ENCODE measurements around the gene GDF10. TPM values are rescaled to one million over a fixed set of nuclear protein-coding genes. Genes with fewer than 3 reads are reported as not detected.

Gene GDF10
- total and polyA plus RNA-seq, 2 donors (not counting 3 experiments of a cell fraction or from before 2014, with no cell fraction given), result not detected

DNA sequence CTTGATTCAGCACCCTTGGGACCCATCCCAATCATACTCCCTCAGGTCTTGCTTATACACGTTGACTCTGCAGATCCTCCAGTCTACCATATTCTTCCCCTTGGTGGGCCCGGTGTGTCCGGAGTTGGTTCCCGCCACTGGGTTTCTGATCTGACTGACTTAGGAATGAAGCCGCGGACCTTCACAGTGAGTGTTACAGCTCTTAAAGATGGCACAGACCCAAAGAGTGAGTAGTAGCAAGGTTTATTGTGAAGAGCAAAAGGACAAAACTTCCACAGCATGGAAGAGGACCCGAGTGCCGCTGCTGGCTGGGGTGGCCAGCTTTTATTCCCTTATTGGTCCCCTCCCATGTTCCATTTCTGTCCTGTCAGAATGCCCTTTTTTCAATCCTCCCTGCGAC lies 5.9 kb upstream of the GDF10 start:
- H3K4me1 ChIP-seq (ENCODE audit: control insufficient read depth, extremely low read depth, insufficient read depth, low read length), result no peaks in the 10 kb centered on the region
- DNase-seq (ENCODE audit: low read depth, low spot score) (no peak), FAIRE-seq (no peak)
- BruUV-seq (replicated peaks), result no TSS peak
- H3K27ac ChIP-seq (ENCODE audit: insufficient read depth, low read depth, low read length), result no peak overlapping the region
- POLR2A ChIA-PET, result no interaction called here
- intact Hi-C loops (cut with micrococcal nuclease) (no loop called here), dilution Hi-C loops (cut with MboI; ENCODE audit: extremely low pct_ligation_motif_present, low sequenced_read_pairs) (no loop called here)
- no peaks in the 10 kb centered on the region for H4K20me1 ChIP-seq (replicated peaks; ENCODE audit: control insufficient read depth, extremely low read depth, insufficient read depth, low read length)
- no peaks in the 10 kb centered on the region for H3K79me2 ChIP-seq (ENCODE audit: control insufficient read depth, insufficient read depth, low read length)
- no peak for TF ChIP-seq JUN (IDR thresholded peaks at IDR 0.05; ENCODE audit: borderline replicate concordance, insufficient read depth, insufficient read length, low read depth)
- TF ChIP-seq POLR2A (IDR thresholded peaks at IDR 0.05; ENCODE audit: low read depth, low read length), result no peak
- TF ChIP-seq EZH2 (IDR thresholded peaks at IDR 0.05; ENCODE audit: borderline replicate concordance, low read depth, low read length, severe bottlenecking), result no peak
- TF ChIP-seq GATA2 (IDR thresholded peaks at IDR 0.05; ENCODE audit: insufficient read depth, insufficient read length, low read depth, low read length), result no peak
- no peak for TF ChIP-seq FOS (IDR thresholded peaks at IDR 0.05; ENCODE audit: borderline replicate concordance, insufficient read depth, low read length)
- H3K4me2 ChIP-seq (ENCODE audit: insufficient read depth, low read length), result no peak overlapping the region
- H3K9me3 ChIP-seq (replicated peaks; ENCODE audit: control insufficient read depth, insufficient read depth, low read length), result no peaks in the 10 kb centered on the region
- no peaks in the 10 kb centered on the region for H3K9me1 ChIP-seq (replicated peaks; ENCODE audit: control insufficient read depth, extremely low read depth, insufficient read depth, low read length)
- peaks cover 12 to 22% of the 10 kb centered on the region in 2 experiments for H3K27me3 ChIP-seq (ENCODE audit: control insufficient read depth in 2 of 2, insufficient read depth in 2 of 2, low read length in 2 of 2)
- CTCF ChIA-PET, result no interaction called here
- H3K4me3 ChIP-seq (replicated peaks in 1 of 3; ENCODE audit: insufficient read depth in 1 of 3, low read depth in 1 of 3, low read length in 3 of 3), result no peak overlapping the region
- H2AFZ ChIP-seq (ENCODE audit: low read depth, low read length), result no peak overlapping the region
- H3K9ac ChIP-seq (replicated peaks; ENCODE audit: extremely low read depth, insufficient read depth, low read length), result no peak overlapping the region
- H3K36me3 ChIP-seq (ENCODE audit: control insufficient read depth in 2 of 2, extremely low read depth in 1 of 2, insufficient read depth in 2 of 2, low read length in 2 of 2), result no peaks in the 10 kb centered on the region

DNA sequence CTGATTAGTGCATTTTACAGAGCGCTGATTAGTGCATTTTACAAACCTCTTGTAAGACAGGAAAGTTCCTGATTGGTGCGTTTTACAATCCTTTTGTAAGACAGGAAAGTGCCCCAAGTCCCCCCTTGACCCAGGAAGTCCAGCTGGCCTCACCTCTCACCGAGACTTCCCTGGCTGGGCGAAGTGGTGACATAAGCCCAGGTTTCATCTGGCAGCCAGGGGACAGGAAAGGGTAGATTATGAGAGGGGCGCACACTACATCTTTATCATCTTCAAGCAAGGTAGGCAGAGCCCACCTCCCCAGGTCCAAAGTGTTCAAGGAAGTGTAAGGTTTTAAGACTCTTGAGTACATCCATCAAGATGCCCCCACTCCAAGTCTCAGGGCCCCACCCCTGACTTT lies 5.5 kb upstream of the GDF10 start:
- Histone ChIP-seq H3K27me3 (ENCODE audit: control insufficient read depth in 2 of 2, insufficient read depth in 2 of 2, low read length in 2 of 2) (peaks cover 14 to 27% of the 10 kb centered on the region in 2 experiments), H3K27ac (ENCODE audit: insufficient read depth, low read depth, low read length) (no peak overlapping the region), H3K9ac (replicated peaks; ENCODE audit: extremely low read depth, insufficient read depth, low read length) (no peak overlapping the region), H3K36me3 (ENCODE audit: control insufficient read depth in 2 of 2, extremely low read depth in 1 of 2, insufficient read depth in 2 of 2, low read length in 2 of 2) (no peaks in the 10 kb centered on the region), H2AFZ (ENCODE audit: low read depth, low read length) (no peak overlapping the region), H4K20me1 (replicated peaks; ENCODE audit: control insufficient read depth, extremely low read depth, insufficient read depth, low read length) (no peaks in the 10 kb centered on the region), H3K4me2 (ENCODE audit: insufficient read depth, low read length) (no peak overlapping the region), H3K4me3 (replicated peaks in 1 of 3; ENCODE audit: insufficient read depth in 1 of 3, low read depth in 1 of 3, low read length in 3 of 3) (no peak overlapping the region), H3K79me2 (ENCODE audit: control insufficient read depth, insufficient read depth, low read length) (no peaks in the 10 kb centered on the region), H3K9me3 (replicated peaks; ENCODE audit: control insufficient read depth, insufficient read depth, low read length) (no peaks in the 10 kb centered on the region), H3K4me1 (ENCODE audit: control insufficient read depth, extremely low read depth, insufficient read depth, low read length) (no peaks in the 10 kb centered on the region), H3K9me1 (replicated peaks; ENCODE audit: control insufficient read depth, extremely low read depth, insufficient read depth, low read length) (no peaks in the 10 kb centered on the region)
- DNase-seq (ENCODE audit: low read depth, low spot score), result no peak
- ChIA-PET POLR2A (no interaction called here), CTCF (no interaction called here)
- dilution Hi-C loops (cut with MboI; ENCODE audit: extremely low pct_ligation_motif_present, low sequenced_read_pairs), result no loop called here
- intact Hi-C loops (cut with micrococcal nuclease), result no loop called here
- TF ChIP-seq EZH2 (IDR thresholded peaks at IDR 0.05; ENCODE audit: borderline replicate concordance, low read depth, low read length, severe bottlenecking), result no peak
- TF ChIP-seq POLR2A (IDR thresholded peaks at IDR 0.05; ENCODE audit: low read depth, low read length), result no peak
- no peak for TF ChIP-seq POLR2AphosphoS5 (IDR thresholded peaks at IDR 0.05; ENCODE audit: insufficient read depth, low read depth, low read length)
- TF ChIP-seq, protein P1, sequence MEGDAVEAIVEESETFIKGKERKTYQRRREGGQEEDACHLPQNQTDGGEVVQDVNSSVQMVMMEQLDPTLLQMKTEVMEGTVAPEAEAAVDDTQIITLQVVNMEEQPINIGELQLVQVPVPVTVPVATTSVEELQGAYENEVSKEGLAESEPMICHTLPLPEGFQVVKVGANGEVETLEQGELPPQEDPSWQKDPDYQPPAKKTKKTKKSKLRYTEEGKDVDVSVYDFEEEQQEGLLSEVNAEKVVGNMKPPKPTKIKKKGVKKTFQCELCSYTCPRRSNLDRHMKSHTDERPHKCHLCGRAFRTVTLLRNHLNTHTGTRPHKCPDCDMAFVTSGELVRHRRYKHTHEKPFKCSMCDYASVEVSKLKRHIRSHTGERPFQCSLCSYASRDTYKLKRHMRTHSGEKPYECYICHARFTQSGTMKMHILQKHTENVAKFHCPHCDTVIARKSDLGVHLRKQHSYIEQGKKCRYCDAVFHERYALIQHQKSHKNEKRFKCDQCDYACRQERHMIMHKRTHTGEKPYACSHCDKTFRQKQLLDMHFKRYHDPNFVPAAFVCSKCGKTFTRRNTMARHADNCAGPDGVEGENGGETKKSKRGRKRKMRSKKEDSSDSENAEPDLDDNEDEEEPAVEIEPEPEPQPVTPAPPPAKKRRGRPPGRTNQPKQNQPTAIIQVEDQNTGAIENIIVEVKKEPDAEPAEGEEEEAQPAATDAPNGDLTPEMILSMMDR (IDR thresholded peaks at IDR 0.05; ENCODE audit: extremely low read depth in 1 of 2, insufficient read depth in 1 of 2, low read depth in 1 of 2, low read length in 2 of 2), result no peak
- TF ChIP-seq MYC (IDR thresholded peaks at IDR 0.05; ENCODE audit: low read depth, low read length), result no peak
- TF ChIP-seq JUN (IDR thresholded peaks at IDR 0.05; ENCODE audit: borderline replicate concordance, insufficient read depth, insufficient read length, low read depth), result no peak
- no peak for TF ChIP-seq GATA2 (IDR thresholded peaks at IDR 0.05; ENCODE audit: insufficient read depth, insufficient read length, low read depth, low read length)
- TF ChIP-seq FOS (IDR thresholded peaks at IDR 0.05; ENCODE audit: borderline replicate concordance, insufficient read depth, low read length), result no peak
- TF ChIP-seq, protein P2, sequence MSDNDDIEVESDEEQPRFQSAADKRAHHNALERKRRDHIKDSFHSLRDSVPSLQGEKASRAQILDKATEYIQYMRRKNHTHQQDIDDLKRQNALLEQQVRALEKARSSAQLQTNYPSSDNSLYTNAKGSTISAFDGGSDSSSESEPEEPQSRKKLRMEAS (IDR thresholded peaks at IDR 0.05; ENCODE audit: insufficient read depth, insufficient read length), result no peak
- FAIRE-seq, result no peak
- no TSS peak for BruUV-seq (replicated peaks)
